HG03521 (cell line): ENCODE data around the gene CDC42BPA.
"Not testable (repeated sequence)": the region's sequence is repeated elsewhere in the genome, so short reads cannot be mapped to it uniquely, and the experiment has no call there.

Experiments used
- ATAC-seq: cut with Tn5 transposase; IDR thresholded peaks from one replicate; pipeline ENCODE4 v1.9.1; 2021; ENCODE audit warnings: mild to moderate bottlenecking, moderate library complexity; ENCODE audit not compliant: unreplicated experiment

Gene CDC42BPA

GRCh38 chr1:227318016-227318852, at the start of gene CDC42BPA:
Gene CDC42BPA, minus strand, starts transcription at chr1:227318492. Its CDS starts 1,310 bp downstream, at chr1:227317182.
- no peak for ATAC-seq

DNA sequence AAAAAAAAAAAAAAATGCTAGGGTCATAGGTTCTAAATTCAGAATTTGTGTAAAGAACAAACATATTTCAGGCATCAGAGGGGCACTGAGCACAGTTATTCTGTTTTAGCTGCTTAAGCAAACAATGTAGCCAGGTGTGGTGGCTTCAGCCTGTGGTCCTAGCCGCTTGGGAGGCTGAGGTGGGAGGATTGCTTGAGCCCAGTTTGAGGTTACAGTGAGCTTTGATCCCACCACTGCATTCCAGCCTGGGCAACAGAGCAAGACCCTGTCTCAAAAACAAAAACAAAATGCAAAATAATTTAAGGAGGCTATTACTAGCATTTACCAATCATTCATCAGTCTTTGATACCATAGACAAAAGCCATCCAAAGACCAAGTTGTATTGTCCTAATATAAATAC, 49.7 kb upstream of the CDC42BPA start:
- ATAC-seq = no peak

GRCh38 chr1:227365473-227366431, 47.5 kb upstream of the CDC42BPA start:
- ATAC-seq = no peak

GRCh38 chr1:227364657-227365056, 46.4 kb upstream of the CDC42BPA start:
- no peak for ATAC-seq

- no peak for ATAC-seq
These were observed 45.5 kb upstream of the CDC42BPA start for GRCh38 chr1:227363825-227364224.

- ATAC-seq = no peak
These were observed 43.7 kb upstream of the CDC42BPA start for GRCh38 chr1:227362039-227362438.

- no peak for ATAC-seq
These were observed 39.6 kb upstream of the CDC42BPA start for GRCh38 chr1:227357927-227358302.

DNA sequence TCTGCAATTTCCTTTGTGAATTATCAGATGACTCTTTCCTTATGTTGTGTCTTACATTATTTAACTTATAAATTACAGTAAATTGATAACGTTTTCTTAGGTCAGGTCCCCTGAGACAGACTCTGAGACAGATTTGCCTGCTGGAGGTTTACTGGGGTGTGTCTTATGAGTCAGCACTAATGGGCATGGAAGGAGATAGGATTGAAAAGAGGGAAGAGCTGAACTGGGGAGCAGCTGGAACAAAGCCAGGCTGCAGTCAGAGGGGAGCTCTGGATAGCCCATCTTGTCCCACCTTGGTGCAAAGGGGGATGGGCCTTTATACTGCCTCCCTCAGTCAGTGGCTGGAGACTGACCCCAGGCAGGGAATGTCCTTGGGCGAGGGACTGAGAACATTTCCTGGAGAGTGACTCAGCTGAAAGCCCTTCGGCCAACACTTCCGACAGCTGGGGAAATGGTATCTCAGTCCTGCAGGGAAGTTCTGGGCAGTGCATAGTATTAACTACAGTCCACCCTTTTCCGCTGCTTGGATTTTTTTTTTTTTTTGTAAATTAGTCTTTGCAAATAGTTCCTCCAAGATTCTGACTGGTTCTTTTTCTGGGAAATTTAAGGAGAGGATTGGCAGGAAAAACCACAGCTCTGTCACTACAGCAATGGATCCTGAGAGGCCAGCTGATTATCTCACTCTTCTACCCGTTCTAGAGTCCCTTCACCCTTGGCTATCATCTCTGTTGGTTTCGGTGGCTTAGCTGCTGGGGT, 39.1 kb upstream of the CDC42BPA start:
- no peak for ATAC-seq

DNA sequence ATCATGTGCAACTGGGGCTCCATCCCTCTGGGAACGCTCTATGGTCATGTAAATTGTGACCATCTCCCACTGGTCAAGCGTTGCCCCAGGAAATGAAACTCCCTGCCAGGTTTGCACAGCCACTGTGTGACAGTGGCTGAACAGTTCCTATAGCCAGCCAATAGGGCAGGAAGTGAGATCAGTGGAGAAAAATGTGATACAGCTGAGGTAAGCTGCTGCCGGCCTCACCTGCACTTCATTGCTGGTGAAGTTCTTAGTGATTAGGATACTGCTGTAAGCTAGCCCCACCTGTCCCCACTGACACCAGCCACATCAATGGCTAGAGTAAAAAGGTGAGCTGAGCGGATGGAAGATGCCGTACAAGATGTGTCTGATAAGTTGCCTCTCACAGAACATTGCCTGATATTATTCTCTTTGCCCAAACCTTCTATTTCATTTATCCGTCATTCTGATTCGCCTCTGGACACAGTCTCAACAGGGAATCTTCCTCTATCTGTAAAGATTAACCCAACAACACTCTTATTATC, 38.4 kb upstream of the CDC42BPA start:
- ATAC-seq = no peak

- ATAC-seq = no peak
These were observed 37.4 kb upstream of the CDC42BPA start for GRCh38 chr1:227355542-227356245.

DNA sequence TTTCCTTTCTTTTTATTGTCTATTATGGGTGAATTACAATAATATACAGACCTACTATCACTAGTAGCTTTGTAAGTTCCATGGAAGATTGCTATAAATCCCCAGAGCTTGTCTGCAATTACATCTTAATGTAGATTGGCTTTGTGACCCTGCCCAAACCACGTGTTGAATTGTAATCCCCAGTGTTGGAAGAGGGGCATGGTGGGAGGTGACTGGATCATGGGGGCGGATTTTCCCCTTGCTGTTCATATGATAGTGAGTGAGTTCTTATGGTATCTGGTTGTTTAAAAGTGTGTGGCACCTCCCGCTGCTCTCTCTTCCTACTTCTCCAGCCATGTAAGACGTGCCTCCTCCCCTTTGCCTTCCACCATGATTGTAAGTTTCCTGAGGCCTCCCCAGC, 34.9 kb upstream of the CDC42BPA start:
- no peak for ATAC-seq

- ATAC-seq = not testable (repeated sequence)
These were observed 33.9 kb upstream of the CDC42BPA start for GRCh38 chr1:227352164-227352563.

DNA sequence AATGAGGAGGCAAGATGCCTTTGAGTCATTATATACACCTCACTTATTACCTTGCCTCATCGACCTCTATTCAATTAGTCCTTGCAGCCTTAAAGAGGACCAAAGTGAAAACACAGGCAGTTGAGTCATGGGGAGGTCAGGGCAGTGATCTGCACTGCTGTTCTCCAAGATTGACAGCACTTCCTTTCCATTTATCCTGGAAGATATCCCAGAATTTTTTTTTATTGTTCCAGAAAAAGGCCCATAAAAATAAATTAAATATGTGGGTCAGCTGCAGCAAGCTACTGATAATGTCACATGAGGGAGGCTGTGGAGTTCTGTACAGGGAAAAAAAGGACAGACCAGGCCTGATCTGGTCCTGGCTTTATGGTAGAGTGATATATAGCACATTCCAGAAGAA, 33.2 kb upstream of the CDC42BPA start:
- ATAC-seq = no peak

DNA sequence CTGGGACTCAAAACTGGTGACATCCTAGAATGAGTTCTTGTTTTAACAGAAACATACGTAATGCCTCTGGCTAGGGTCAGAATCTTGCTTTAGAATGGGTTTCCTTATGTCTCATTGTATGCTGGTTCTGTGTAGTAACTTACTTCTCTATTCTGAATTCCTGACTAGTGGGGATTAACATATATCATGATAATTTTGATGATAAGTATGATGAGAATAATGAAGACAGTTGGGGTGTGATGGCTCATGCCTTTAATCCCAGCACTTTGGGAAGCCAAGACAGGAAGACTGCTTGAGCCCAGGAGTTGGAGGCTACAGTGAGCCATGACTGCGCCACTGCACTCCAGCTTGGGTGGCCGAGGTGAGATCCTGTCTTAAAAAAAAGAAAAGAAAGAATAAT, 31.7 kb upstream of the CDC42BPA start:
- no peak for ATAC-seq

- ATAC-seq = no peak
These were observed 25.6 kb upstream of the CDC42BPA start for GRCh38 chr1:227343727-227344551.

- no peak for ATAC-seq
These were observed 24.9 kb upstream of the CDC42BPA start for GRCh38 chr1:227343206-227343605.

DNA sequence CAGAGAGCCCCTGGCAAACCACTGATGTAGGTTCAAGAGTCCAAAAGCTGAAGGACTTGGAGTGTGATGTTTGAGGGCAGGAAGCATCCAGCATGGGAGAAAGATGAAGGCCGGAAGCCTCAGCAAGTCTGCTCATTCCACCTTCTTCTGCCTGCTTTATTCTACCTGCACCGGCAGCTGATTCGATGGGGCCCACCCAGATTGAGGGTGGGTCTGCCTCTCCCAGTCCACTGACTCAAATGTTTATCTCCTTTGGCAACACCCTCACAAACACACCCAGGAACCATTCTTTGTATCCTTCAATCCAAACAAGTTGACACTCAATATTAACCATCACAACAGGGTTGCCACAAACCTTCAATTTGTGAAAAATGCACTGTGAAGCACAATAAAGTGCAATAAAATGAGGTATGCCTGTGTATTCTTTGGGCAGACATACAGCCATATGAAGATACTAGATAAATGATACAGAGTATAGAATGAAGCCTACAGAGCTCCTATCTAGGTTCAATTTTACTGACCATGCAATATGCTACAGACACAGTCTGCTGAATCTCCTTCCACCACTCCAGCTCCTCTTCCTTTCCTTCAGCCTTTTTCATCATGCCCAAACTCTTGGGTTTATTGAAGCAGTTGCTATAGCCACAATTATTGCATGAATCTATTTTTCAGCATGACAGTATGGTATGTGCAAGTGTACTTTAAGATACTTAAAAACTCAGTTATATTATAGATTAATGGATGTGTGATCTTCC, 24.0 kb upstream of the CDC42BPA start:
- no peak for ATAC-seq

DNA sequence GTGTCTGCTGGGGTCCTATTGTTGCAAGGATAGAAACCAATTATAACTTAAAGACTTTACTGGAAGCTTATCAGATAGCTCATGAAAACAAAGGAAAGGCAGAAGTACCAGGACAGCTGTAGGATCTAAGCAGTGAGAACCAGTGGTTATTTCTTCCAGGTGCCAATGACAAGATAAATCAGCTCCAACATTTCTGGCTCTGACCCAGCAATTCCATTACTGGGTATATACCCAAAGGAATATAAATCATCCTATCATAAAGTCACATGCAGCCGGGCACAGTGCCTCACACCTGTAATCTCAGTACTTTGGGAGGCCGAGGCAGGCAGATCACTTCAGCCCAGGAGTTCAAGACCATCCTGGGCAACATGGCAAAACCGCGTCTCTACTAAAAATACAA, 17.8 kb upstream of the CDC42BPA start:
- not testable (repeated sequence) for ATAC-seq
